ENCODE measurements around the gene MYBPC2. TPM values are rescaled to one million over a fixed set of nuclear protein-coding genes. Genes with fewer than 3 reads are reported as not detected.
A peak's percentile ranks its signal among the peaks of the same experiment; 100 is the strongest.
"Not testable (repeated sequence)": the region's sequence is repeated elsewhere in the genome, so short reads cannot be mapped to it uniquely, and the experiment has no call there.

Gene MYBPC2
- total RNA-seq, 1 experiment from 2014 or later = not detected

- no peak for DNase-seq (ENCODE audit: low read depth)
Measured at GRCh38 chr19:50428772-50429463, 3.8 kb upstream of the MYBPC2 start.

- DNase-seq (ENCODE audit: low read depth) = no peak
Measured at GRCh38 chr19:50430888-50431342, 1.8 kb upstream of the MYBPC2 start.

- DNase-seq (ENCODE audit: low read depth) = peak; percentile 44
Measured at GRCh38 chr19:50431343-50432220, 1.1 kb upstream of the MYBPC2 start.

- DNase-seq (ENCODE audit: low read depth) = no peak
Measured at GRCh38 chr19:50433201-50434180, 799 bp downstream of the MYBPC2 start.

GRCh38 chr19:50434525-50434924, 1.8 kb downstream of the MYBPC2 start:
- no peak for DNase-seq (ENCODE audit: low read depth)

- DNase-seq (ENCODE audit: low read depth) = no peak
Measured at GRCh38 chr19:50435221-50435620, 2.5 kb downstream of the MYBPC2 start.

GRCh38 chr19:50435627-50436026, 2.9 kb downstream of the MYBPC2 start:
- DNase-seq (ENCODE audit: low read depth) = no peak

GRCh38 chr19:50437862-50438449, 5.3 kb downstream of the MYBPC2 start:
- no peak for DNase-seq (ENCODE audit: low read depth)

- DNase-seq (ENCODE audit: low read depth) = not testable (repeated sequence)
Measured at GRCh38 chr19:50439130-50439529, 6.4 kb downstream of the MYBPC2 start.

GRCh38 chr19:50444059-50444458, 11.4 kb downstream of the MYBPC2 start:
- DNase-seq (ENCODE audit: low read depth) = no peak

- no peak for DNase-seq (ENCODE audit: low read depth)
Measured at GRCh38 chr19:50447053-50447452, 14.4 kb downstream of the MYBPC2 start.

GRCh38 chr19:50447750-50448149, 15.1 kb downstream of the MYBPC2 start:
- no peak for DNase-seq (ENCODE audit: low read depth)

GRCh38 chr19:50449236-50449899, 16.7 kb downstream of the MYBPC2 start:
- DNase-seq (ENCODE audit: low read depth) = peak; percentile 68

- no peak for DNase-seq (ENCODE audit: low read depth)
Measured at GRCh38 chr19:50450369-50451222, 17.9 kb downstream of the MYBPC2 start.

GRCh38 chr19:50451223-50451534, 18.5 kb downstream of the MYBPC2 start:
- DNase-seq (ENCODE audit: low read depth) = no peak

- no peak for DNase-seq (ENCODE audit: low read depth)
Measured at GRCh38 chr19:50453243-50453642, 20.6 kb downstream of the MYBPC2 start.

GRCh38 chr19:50455992-50456391, 23.3 kb downstream of the MYBPC2 start:
- no peak for DNase-seq (ENCODE audit: low read depth)

GRCh38 chr19:50457300-50457699, 24.6 kb downstream of the MYBPC2 start:
- no peak for DNase-seq (ENCODE audit: low read depth)

- no peak for DNase-seq (ENCODE audit: low read depth)
Measured at GRCh38 chr19:50458396-50459066, 25.8 kb downstream of the MYBPC2 start.
